GM12878 (cell line): ENCODE results near the gene FMC1. TPM values are rescaled to one million over a fixed set of nuclear protein-coding genes. Genes with fewer than 3 reads are reported as not detected.
A peak's percentile ranks its signal among the peaks of the same experiment; 100 is the strongest.

ENCODE experiments used
- ATAC-seq: fragments of 200-7000 bp; cut with Tn5 transposase; 3 replicates; pipeline ENCODE4 v1.9.1; 2020; ENCODE audit warnings: mild to moderate bottlenecking, moderate library complexity
- BruUV-seq: library from RNA; stranded (reverse); fragments of 400-500 nt; replicated peaks from 2 replicates; lab custom pipeline; 2021; lab: Mats Ljungman, UMichigan
- CTCF ChIA-PET: fragments of 300-600 bp; sonication (Branson Sonifier 250); formaldehyde crosslinking; extraction: SDS; loops from one replicate; lab custom pipeline; 2021; ENCODE audit warnings: inconsistent platforms; lab: Yijun Ruan, JAX
- POLR2A ChIA-PET: fragments of 350-600 bp; formaldehyde crosslinking; extraction: SDS; loops from one replicate; lab custom pipeline; 2021; ENCODE audit warnings: inconsistent platforms; lab: Charles Lee
- RAD21 ChIA-PET: fragments of 300-600 bp; sonication (Branson Sonifier 250); formaldehyde crosslinking; loops from one replicate; lab custom pipeline; 2023; ENCODE audit warnings: antibody characterized with exemption; ENCODE audit not compliant: unreplicated experiment; lab: Charles Lee
- SMC1A ChIA-PET: fragments of 300-600 bp; sonication (Branson Sonifier 250); formaldehyde crosslinking; loops from one replicate; lab custom pipeline; 2023; ENCODE audit not compliant: unreplicated experiment, uncharacterized antibody; lab: Charles Lee
- DNase-seq: peaks from one replicate; pipeline ENCODE4 v3.0.0-alpha.2; 2011; ENCODE audit warnings: low read depth, low spot score
- FAIRE-seq: peaks from 3 replicates; lab custom pipeline; 2011; peaks lifted over from hg19 to GRCh38; lab: Jason Lieb, UNC
- H2AFZ ChIP-seq: 2 replicates; pipeline ENCODE4 v1.6.0; 2011; ENCODE audit warnings: low read depth, low read length, control low read depth; ENCODE audit not compliant: control insufficient read depth
- H3K27ac ChIP-seq: 2 replicates; pipeline ENCODE4 v1.5.1; 2011; ENCODE audit warnings: control low read depth; ENCODE audit not compliant: control insufficient read depth, insufficient read depth
- H3K27me3 ChIP-seq, 2 experiments: replicated peaks in 1 of 2; 2 replicates each; pipeline versions ENCODE4 v1.6.0 to v1.6.1; 2011; ENCODE audit warnings: low read length in 1 of 2; ENCODE audit not compliant: control insufficient read depth in 2 of 2, insufficient read depth in 2 of 2
- H3K36me3 ChIP-seq, 2 experiments: 2 replicates each; pipeline ENCODE4 v1.5.1; 2011; ENCODE audit warnings: low read length in 1 of 2; ENCODE audit not compliant: control insufficient read depth in 2 of 2, insufficient read depth in 2 of 2
- H3K4me1 ChIP-seq: 2 replicates; pipeline ENCODE4 v1.6.1; 2011; ENCODE audit warnings: mild to moderate bottlenecking, low read length, moderate library complexity, mixed read lengths; ENCODE audit not compliant: control insufficient read depth, insufficient read depth
- H3K4me2 ChIP-seq: 2 replicates; pipeline ENCODE4 v1.6.0; 2011; ENCODE audit warnings: control low read depth; ENCODE audit not compliant: control insufficient read depth, insufficient read depth
- H3K4me3 ChIP-seq: fragments of 200-600 bp; sonication (generic); 2 replicates; pipeline ENCODE4 v1.5.1; 2016
- H3K79me2 ChIP-seq: 2 replicates; pipeline ENCODE4 v1.6.0; 2011; ENCODE audit warnings: low read length; ENCODE audit not compliant: control insufficient read depth, insufficient read depth
- H3K9ac ChIP-seq: 2 replicates; pipeline ENCODE4 v1.8.0; 2011; ENCODE audit warnings: low read length, control low read depth, mixed read lengths; ENCODE audit not compliant: control insufficient read depth, insufficient read depth
- H3K9me3 ChIP-seq: replicated peaks from 3 replicates; pipeline ENCODE4 v1.5.1; 2011; ENCODE audit warnings: mild to moderate bottlenecking, low read length; ENCODE audit not compliant: control insufficient read depth, insufficient read depth
- H4K20me1 ChIP-seq: 2 replicates; pipeline ENCODE4 v1.6.0; 2011; ENCODE audit not compliant: control insufficient read depth, insufficient read depth
- ASH2L ChIP-seq: fragments of 300-600, 200-600 bp; sonication (generic); IDR thresholded peaks from 2 replicates; pipeline ENCODE4 v1.6.1; 2017; ENCODE audit warnings: low read depth, mild to moderate bottlenecking, borderline replicate concordance
- CUX1 ChIP-seq: IDR thresholded peaks from 2 replicates; pipeline ENCODE4 v1.6.1; 2012; ENCODE audit warnings: improper control_type of control experiment, low read depth, low read length; ENCODE audit not compliant: insufficient replicate concordance
- MXI1 ChIP-seq: fragments of 150-350 bp; IDR thresholded peaks from 2 replicates; pipeline ENCODE4 v1.6.1; 2011; ENCODE audit warnings: low read depth, mild to moderate bottlenecking, inconsistent platforms, low read length, improper control_type of control experiment
- NFIC ChIP-seq: IDR thresholded peaks from 2 replicates; pipeline ENCODE4 v1.6.1; 2012; ENCODE audit warnings: low read depth, mild to moderate bottlenecking, inconsistent platforms, low read length, moderate library complexity
- PBX3 ChIP-seq: IDR thresholded peaks from 2 replicates; pipeline ENCODE4 v1.6.1; 2011; ENCODE audit warnings: mild to moderate bottlenecking, low read depth, low read length, moderate library complexity; ENCODE audit not compliant: insufficient replicate concordance
- POLR2AphosphoS2 ChIP-seq: IDR thresholded peaks from 2 replicates; pipeline ENCODE4 v1.6.1; 2011; ENCODE audit warnings: low read depth, mild to moderate bottlenecking, low read length, improper control_type of control experiment, moderate library complexity
- RELA ChIP-seq: fragments of 450-650 bp; IDR thresholded peaks from 2 replicates; pipeline ENCODE4 v1.8.0; 2014; ENCODE audit warnings: borderline replicate concordance; ENCODE audit not compliant: partially characterized antibody
- SIX5 ChIP-seq: IDR thresholded peaks from 2 replicates; pipeline ENCODE4 v1.6.1; 2011; ENCODE audit warnings: mild to moderate bottlenecking, low read depth, low read length, moderate library complexity; ENCODE audit not compliant: severe bottlenecking
- TCF3 ChIP-seq: IDR thresholded peaks from 2 replicates; pipeline ENCODE4 v1.6.1; 2012; ENCODE audit warnings: low read depth, mild to moderate bottlenecking, low read length, borderline replicate concordance; ENCODE audit not compliant: insufficient read depth
- ZBTB40 ChIP-seq: fragments of 450-650 bp; IDR thresholded peaks from 2 replicates; pipeline ENCODE4 v1.6.1; 2016; ENCODE audit warnings: mild to moderate bottlenecking, moderate library complexity, borderline replicate concordance
- ZNF622 ChIP-seq: fragments of 450-650 bp; IDR thresholded peaks from 2 replicates; pipeline ENCODE4 v1.6.1; 2017; ENCODE audit warnings: mild to moderate bottlenecking, inconsistent platforms
- WGBS: methylation state at CpG from one replicate; pipeline ENCODE4 v1.1.6; 2016; ENCODE audit warnings: low lambda C conversion rate; ENCODE audit not compliant: insufficient replicate concordance, insufficient coverage; ENCODE audit errors: missing lambda C conversion rate; 5-methylcytosine and 5-hydroxymethylcytosine counted together
- in situ Hi-C: fragments of 300-500 bp; cut with MboI; formaldehyde crosslinking; loops from 9 replicates; pipeline ENCODE4 v1.14.3; 2018; ENCODE audit warnings: mixed read lengths
- intact Hi-C: fragments of 100-400 bp; cut with micrococcal nuclease; formaldehyde crosslinking; loops from one replicate; pipeline ENCODE4 v1.14.2; 2022; ENCODE audit not compliant: unreplicated experiment
- polyA plus RNA-seq, 11 experiments: library from polyadenylated mRNA; depleted of rRNA in 4 of 11; unstranded in 6 of 11; stranded (reverse) in 5 of 11; fragments of >200 nt; fragmentation: Nextera tagmentation in 4 of 11; fragmentation: Illumina TruSeq in 1 of 11; extraction: Ambion mirVana in 4 of 11; extraction: Trizol in 1 of 11; gene quantifications; 1 replicate in 1 of 11; 2 replicates in 10 of 11; pipeline versions ENCODE4 v1.2.1 to v1.2.3, GENCODE V29; 2011 to 2016; ENCODE audit warnings: inconsistent platforms in 2 of 11, missing spikeins in 2 of 11, low read depth in 1 of 11
- total RNA-seq, 4 experiments: library from RNA; depleted of rRNA in 3 of 4; stranded (reverse); fragments of >200 nt in 3 of 4; fragmentation: Illumina TruSeq in 1 of 4; extraction: Trizol in 1 of 4; gene quantifications; 2 replicates each; pipeline versions ENCODE4 v1.2.1 to v1.2.3, GENCODE V29; 2013 to 2021

FMC1 gene
- total and polyA plus RNA-seq, 10 of the 15 experiments (the other 5 are each of a cell fraction or from before 2014, with no cell fraction given) = 4.2 to 60.4 (median 15.6) TPM

- TF ChIP-seq PBX3 = no peak
- TF ChIP-seq, all 136 proteins: peak for 0
Observed at GRCh38 chr7:139361523-139361922, 20.4 kb downstream of the FMC1 start (continued).

- ChIA-PET CTCF (no interaction called here), POLR2A (interaction anchor here (0.6 to 0.8 kb wide), 2 partner anchors 23 to 26 kb away, joined by 3 to 4 read pairs; no protein-coding TSS in a partner anchor), SMC1A (interaction anchor here (0.8 kb wide), 1 partner anchor 14 kb away, joined by 3 read pairs; no protein-coding TSS in a partner anchor), RAD21 (interaction anchor here (1.0 kb wide), 1 partner anchor 19 kb away, joined by 3 read pairs; no protein-coding TSS in a partner anchor)
- peaks cover 91% of the 10 kb centered on the region for H3K79me2 ChIP-seq
- peaks cover 9% of the 10 kb centered on the region for H4K20me1 ChIP-seq
- no TSS peak for BruUV-seq
- H3K9me3 ChIP-seq = no peaks in the 10 kb centered on the region
- no peak for ATAC-seq
- H3K27me3 ChIP-seq = no peaks in the 10 kb centered on the region
- intact Hi-C loops (loop anchor here (5.0 kb wide), 1 partner anchor 255 kb away; the partner anchor contains the start of gene ZC3HAV1), in situ Hi-C loops (loop anchor here (25.0 kb wide), 1 partner anchor 1550 kb away; the partner anchor contains the start of gene BRAF)
- H3K4me2 ChIP-seq = peak overlapping the region; percentile 73
- no peak for FAIRE-seq
- H3K9ac ChIP-seq = peak overlapping the region; percentile 100; the same call in 1 of the 2 replicates
- no peak for DNase-seq
- peaks cover 4% of the 10 kb centered on the region for H3K4me1 ChIP-seq
- H3K36me3 ChIP-seq = peaks cover 2 to 12% of the 10 kb centered on the region in 2 experiments; a peak in 3 of 4 replicates
- H3K4me3 ChIP-seq = peak overlapping the region; percentile 59; the same call in 1 of the 2 replicates
- TF ChIP-seq SIX5 = no peak
- no peak for TF ChIP-seq TCF3
- no peak for TF ChIP-seq ASH2L
- no peak for TF ChIP-seq CUX1
- TF ChIP-seq ZNF622 = no peak
- no peak for TF ChIP-seq RELA
- TF ChIP-seq MXI1 = no peak
- TF ChIP-seq NFIC = no peak
- TF ChIP-seq POLR2AphosphoS2 = no peak
- no peak for TF ChIP-seq ZBTB40
- 47% methylated on average over 3 of the region's 3 CpGs for WGBS
- no peak overlapping the region for H2AFZ ChIP-seq
- H3K27ac ChIP-seq = no peak overlapping the region
Observed at GRCh38 chr7:139362302-139362701, 21.2 kb downstream of the FMC1 start.
